Smooth muscle cell of the brain vasculature (primary cell): ENCODE measurements around the gene SH2D5.

Source experiments
- DNase-seq: peaks from one replicate; pipeline ENCODE4 v3.0.0-alpha.2; 2012; ENCODE audit warnings: low read depth, low spot score

Gene SH2D5

DNA sequence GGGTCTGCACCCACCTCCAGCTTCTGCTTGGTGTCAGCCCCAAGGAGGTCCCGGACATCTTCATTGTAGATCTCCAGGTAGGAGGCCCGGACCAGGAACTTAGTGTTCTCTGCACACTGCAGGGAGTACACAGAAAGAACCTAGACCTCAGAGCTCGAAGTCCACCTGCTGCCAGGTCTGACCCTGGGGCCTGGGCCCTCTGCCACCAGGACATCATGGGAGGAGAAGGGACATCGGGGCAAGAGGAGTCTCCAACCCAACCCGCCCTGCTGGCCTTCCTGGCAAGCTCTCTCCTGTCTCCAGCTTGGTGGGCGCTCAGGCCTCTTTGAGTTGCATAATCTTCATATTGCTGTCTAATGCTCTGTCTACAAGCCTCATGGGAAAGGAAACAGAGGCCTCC, 19.1 kb downstream of the SH2D5 start:
- no peak for DNase-seq

- DNase-seq = no peak
Observed at GRCh38 chr1:20712215-20712577, 20.3 kb downstream of the SH2D5 start.

GRCh38 chr1:20711285-20712214, 21.0 kb downstream of the SH2D5 start:
- no peak for DNase-seq

DNA sequence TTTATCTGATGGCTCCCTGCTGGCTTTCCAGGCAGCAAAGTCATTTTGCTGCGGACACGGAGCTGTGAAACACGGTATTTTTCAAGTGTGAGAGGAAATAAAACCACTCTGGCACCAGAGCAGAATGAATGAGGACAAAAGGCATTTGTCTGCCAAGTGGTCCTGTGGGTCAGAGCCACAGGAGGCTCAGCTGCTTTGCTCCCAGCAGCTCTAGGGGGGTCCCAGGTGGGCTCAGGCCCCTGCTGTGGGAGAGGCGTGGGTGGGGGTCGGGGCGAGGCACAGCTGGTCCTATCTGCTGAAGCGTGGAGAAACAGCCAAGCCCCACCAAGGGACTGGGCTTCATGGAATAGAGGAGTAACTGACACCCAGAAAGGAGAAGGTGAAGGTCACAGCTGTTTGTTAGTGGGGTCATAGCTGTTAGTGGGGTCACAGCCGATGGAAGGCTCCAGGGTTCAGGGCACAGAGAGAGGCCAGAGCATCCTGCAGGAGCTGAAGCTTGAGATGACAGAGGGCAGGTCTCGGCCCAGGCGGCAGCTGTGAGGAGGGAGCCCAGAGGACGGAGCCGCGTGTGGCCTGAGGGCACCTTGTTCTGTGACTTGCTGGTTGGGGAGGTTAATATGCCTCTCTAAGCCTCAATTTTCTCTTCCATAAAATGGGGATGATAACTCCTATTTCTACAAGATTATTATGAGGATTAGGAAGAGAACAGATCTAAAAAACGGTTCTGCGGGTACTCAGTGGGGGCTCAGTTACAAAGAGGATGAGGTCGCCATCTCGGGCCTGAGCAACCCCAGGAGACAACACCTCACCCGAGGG, 21.8 kb downstream of the SH2D5 start:
- no peak for DNase-seq

DNA sequence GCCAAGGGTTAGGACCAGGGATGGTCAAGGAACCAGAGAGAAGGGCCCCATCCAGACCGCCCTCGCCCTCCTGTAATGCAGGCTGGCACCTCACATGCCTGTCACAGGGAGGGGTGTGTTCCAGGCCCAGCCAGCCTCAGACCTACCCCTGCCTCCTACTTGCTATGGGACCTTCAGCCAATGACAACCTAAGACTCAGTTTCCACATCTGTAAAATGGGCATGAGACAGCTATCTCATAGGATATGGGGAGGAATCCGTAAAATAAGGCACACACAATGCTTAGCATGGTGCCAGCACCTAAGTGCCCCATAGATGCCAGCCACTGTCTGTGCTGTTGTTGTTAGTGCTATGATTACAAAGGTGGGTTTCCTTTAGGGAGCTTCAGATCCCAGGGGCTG, 22.6 kb downstream of the SH2D5 start:
- DNase-seq = no peak

DNA sequence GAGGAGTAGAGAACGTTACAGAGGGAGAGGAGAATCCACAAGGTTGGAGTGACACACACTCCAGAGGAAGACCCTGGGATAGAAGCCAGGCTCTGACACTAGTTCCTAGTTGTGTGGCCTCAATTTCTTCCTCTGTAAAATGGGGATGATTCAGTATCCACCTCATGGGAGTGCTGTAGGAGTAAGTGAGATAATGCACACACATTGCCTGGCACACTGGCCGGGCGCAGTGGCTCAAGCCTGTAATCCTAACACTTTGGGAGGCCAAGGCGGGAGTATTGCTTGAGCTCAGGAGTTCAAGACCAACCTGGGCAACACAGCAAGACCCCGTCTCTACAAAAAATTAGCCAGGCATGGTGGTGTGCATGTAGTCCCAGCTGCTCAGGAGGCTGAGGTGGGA, 23.6 kb downstream of the SH2D5 start:
- no peak for DNase-seq

GRCh38 chr1:20708057-20708456, 24.4 kb downstream of the SH2D5 start:
- no peak for DNase-seq

DNA sequence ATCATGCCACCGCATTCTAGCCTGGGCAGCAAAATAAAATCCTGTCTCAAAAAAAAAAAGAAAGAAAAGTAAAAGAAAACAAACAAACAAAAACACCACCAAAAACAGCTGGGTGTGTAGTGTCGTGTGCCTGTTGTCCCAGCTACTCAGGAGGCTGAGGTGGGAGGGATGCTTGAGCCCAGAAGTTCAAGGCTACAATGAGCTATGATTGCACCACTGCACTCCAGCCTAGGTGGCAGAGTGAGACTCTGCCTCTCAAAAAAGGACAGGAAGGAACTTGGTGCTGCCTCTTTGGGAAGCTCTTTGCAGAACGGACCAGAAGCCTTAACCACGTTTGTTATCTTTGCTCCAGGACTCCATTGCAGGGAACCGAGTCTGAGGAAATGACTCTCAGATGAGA, 25.7 kb downstream of the SH2D5 start:
- DNase-seq = no peak

GRCh38 chr1:20705203-20705755, 27.2 kb downstream of the SH2D5 start:
- DNase-seq = no peak

- no peak for DNase-seq
Observed at GRCh38 chr1:20704390-20705202, 27.9 kb downstream of the SH2D5 start.

DNA sequence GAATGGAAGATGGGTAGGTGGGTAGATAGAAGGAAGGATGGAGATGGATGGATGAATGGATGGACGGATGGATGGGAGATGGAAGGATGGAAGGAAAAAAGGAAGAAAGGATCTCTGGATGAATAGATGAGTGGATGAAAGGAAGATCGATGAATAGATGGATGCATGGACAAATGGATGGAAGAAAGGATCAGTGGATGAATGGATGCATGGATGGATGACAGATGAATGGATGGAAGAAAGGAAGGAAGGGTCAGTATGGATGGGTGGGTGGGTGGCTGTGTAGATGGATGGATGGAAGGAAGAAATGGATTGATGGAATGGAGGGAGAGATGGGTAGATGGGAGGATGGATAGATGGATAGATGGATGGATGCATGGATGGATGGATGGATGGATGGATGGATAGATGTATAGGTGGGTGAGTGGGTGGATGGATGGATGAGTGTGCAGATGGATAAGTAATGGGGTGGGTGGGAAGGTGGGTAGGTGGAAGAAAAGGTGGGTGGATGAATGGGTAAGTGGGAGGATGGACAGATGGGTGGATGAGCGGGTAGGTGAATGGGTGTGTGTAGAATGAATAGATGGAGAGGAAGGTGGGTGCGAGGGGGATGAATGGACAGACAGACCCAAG, 29.3 kb downstream of the SH2D5 start:
- DNase-seq = no peak

GRCh38 chr1:20702416-20702815, 30.1 kb downstream of the SH2D5 start:
- DNase-seq = no peak

- no peak for DNase-seq
Observed at GRCh38 chr1:20701847-20702246, 30.7 kb downstream of the SH2D5 start.

DNA sequence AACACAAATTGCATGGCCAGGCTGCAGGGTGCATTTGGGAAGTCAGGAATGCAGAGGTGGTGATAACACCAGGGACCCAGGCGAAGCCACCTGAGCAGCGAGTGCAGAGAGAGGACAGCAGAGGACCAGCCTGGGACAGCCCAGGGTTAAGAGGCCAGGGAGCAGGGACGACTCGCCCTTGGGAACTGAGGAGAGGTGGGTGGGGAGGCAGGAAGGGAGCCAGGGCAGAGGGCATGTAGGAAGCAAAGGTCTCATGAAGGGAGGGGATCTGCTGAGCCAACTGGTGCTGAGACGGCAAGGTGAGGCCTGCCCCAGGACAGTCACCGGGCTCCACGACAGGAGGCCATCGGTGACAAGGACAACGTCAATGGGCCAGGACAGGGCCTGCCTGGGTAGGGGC, 31.1 kb downstream of the SH2D5 start:
- DNase-seq = no peak

DNA sequence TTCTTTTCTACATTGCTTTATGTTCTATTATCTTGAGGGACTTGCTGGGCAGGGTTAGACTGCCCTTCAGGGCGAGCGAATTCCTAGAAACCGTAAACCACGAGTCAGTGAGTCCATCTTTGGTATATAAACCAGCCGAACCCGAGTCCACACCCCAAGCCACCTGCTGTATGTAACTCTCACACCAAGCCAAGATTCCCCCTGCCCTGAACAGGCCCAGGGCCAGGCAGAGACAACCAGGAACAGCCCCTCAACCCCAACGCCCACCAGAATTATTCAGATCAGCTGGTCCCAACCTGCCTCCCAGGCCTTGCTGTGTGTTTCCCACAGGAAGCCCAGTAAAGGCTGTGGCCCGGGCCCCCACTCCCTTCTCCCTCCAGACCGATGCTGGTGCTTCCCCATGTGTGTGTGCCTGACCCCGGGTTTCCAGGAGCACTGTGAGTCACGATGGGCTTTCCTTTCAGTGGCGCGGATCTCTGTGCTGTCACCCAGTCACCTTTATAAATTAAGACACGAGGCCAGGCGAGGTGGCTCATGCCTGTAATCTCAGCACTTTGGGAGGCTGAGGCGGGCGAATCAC, 31.8 kb downstream of the SH2D5 start:
- no peak for DNase-seq

DNA sequence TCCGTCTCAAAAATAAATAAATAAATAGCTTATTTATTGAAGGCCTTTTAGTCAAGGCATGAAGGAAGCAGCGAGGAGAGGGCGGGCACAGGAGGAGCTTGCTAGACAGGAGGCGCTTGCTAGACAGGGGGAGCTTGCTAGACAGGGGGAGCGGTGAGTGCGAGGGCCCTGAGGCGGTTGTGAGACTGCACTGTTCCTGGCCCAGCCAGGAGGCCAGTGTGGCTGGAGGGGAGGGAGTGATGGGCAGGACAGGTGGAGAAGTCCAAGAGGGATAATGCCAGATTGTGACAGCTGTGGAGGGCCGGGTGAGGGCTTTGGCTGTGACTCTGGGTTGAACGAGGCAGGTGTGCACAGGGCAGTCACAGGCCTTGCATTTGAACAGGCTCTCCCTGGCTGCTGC, 32.9 kb downstream of the SH2D5 start:
- DNase-seq = no peak

- no peak for DNase-seq
Observed at GRCh38 chr1:20698195-20698910, 34.1 kb downstream of the SH2D5 start.

- no peak for DNase-seq
Observed at GRCh38 chr1:20697563-20697962, 34.9 kb downstream of the SH2D5 start.

DNA sequence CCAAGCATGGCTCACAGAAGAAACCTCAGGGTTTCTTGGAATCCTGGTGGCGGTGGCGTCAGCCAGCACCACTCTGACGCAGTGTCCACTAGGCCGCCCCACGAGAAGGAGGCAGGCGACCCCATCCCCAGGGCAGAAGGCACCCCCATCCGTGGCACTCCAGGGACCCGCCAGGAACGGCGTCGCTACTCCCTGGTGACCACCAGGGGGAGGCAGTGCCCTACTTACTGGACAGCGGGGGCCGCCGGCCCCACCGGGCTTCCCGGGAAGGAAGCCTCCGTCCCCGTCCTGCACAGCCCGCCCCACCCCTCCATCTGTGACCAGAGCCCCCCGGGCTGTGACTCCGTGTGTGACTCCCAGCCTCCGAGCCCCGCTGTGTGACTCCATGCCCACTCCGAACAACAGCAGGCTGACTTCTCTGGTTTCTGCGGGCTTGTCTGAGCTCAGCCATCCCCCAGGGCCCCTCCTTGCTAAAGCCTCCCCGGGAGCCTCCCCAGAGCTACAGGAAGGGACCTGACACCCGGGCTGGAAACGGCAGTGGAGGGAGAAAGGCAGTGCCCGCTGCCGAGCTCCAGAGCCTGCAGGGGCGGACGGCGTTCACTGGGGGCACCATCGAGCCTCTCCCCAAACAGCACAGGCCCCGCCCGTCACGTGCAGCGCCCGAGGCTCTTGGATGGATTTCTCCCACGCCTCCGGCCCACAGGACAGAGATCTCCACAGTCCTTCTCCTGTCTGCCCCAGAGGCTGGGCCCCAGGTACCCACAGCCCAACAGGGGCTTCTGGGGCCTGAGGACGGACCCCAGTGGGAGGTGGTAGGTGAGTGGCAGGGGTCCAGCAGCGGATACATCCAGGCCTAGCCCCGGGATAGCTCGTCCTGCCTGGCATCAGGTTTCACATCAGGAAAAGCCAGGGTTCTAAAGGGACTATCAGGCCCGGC, 35.8 kb downstream of the SH2D5 start:
- peak; percentile 62 for DNase-seq
